Stimulated activated CD8-positive, alpha-beta memory T cell treated with anti-CD3 and anti-CD28 coated beads, Interleukin-15, amount 100 ng/mL, for 48 hours (primary cell): Measurements from ENCODE around the gene AKT1.
"Not testable (repeated sequence)": the region's sequence is repeated elsewhere in the genome, so short reads cannot be mapped to it uniquely, and the experiment has no call there.

ENCODE experiments used
- DNase-seq, 2 donors: peaks; one replicate each; pipeline ENCODE4 v3.0.0-alpha.2; 2020; ENCODE audit warnings: low read depth in 2 of 2

The AKT1 gene

GRCh38 chr14:104753528-104754212, 41.9 kb downstream of the AKT1 start:
- no peak for DNase-seq

GRCh38 chr14:104752735-104753527, 42.6 kb downstream of the AKT1 start, which contains the start of gene SIVA1:
SIVA1 (plus strand) TSS chr14:104753147; CDS start chr14:104753202, 55 bp downstream.
- peak; percentile 100 for DNase-seq

GRCh38 chr14:104752423-104752734, 43.2 kb downstream of the AKT1 start:
- no peak for DNase-seq

GRCh38 chr14:104751539-104752422, 43.8 kb downstream of the AKT1 start:
- DNase-seq: peak in 1 of 2 donors; percentile 16

- DNase-seq: not testable (repeated sequence)
These were observed 44.8 kb downstream of the AKT1 start for GRCh38 chr14:104750753-104751057.

GRCh38 chr14:104750056-104750752, 45.3 kb downstream of the AKT1 start:
- DNase-seq: no peak

- no peak for DNase-seq
These were observed 46.4 kb downstream of the AKT1 start for GRCh38 chr14:104749111-104749649.

- DNase-seq: no peak
These were observed 47.7 kb downstream of the AKT1 start for GRCh38 chr14:104747876-104748275.

- no peak for DNase-seq
These were observed 48.5 kb downstream of the AKT1 start for GRCh38 chr14:104746934-104747481.

- DNase-seq: peak; percentile 44 to 52
These were observed 49.4 kb downstream of the AKT1 start for GRCh38 chr14:104746071-104746545.

GRCh38 chr14:104745431-104745830, 50.1 kb downstream of the AKT1 start:
- no peak for DNase-seq

- DNase-seq: no peak
These were observed 51.1 kb downstream of the AKT1 start for GRCh38 chr14:104744484-104744883.

GRCh38 chr14:104743461-104744380, 51.8 kb downstream of the AKT1 start:
- DNase-seq: no peak

- DNase-seq: no peak
These were observed 52.7 kb downstream of the AKT1 start for GRCh38 chr14:104742586-104743455.

- DNase-seq: no peak
These were observed 53.7 kb downstream of the AKT1 start for GRCh38 chr14:104741803-104742251.

GRCh38 chr14:104741108-104741802, 54.3 kb downstream of the AKT1 start:
- no peak for DNase-seq

- no peak for DNase-seq
These were observed 55.7 kb downstream of the AKT1 start for GRCh38 chr14:104739546-104740516.
